K562 (cell line): Measurements from ENCODE around the gene MYO16. TPM values are rescaled to one million over a fixed set of nuclear protein-coding genes. Genes with fewer than 3 reads are reported as not detected.

Experiments used
- BRD4 ChIP-seq: fragments of 200-600 bp; sonication (generic); IDR thresholded peaks from 2 replicates; pipeline ENCODE4 v1.6.1; 2017; ENCODE audit warnings: inconsistent platforms
- CAMTA2 ChIP-seq: fragments of 250-450 bp; sonication (Bioruptor Pico); conservative IDR thresholded peaks from 2 replicates; pipeline ENCODE4 v1.5.1; 2022
- DDX20 ChIP-seq: fragments of 450-650 bp; IDR thresholded peaks from 2 replicates; pipeline ENCODE4 v1.6.1; 2016; ENCODE audit warnings: missing genetic modification characterization, low read depth, mild to moderate bottlenecking, missing compliant biosample characterization, moderate library complexity
- DIDO1 ChIP-seq: fragments of 450-650 bp; IDR thresholded peaks from 2 replicates; pipeline ENCODE4 v1.6.1; 2016; ENCODE audit warnings: low read depth, missing biosample characterization, missing genetic modification characterization
- FOXJ3 ChIP-seq: sonication (generic); formaldehyde crosslinking; IDR thresholded peaks from 2 replicates; pipeline ENCODE4 v1.4.0; 2020; ENCODE audit warnings: mild to moderate bottlenecking, missing genetic modification reagents
- NFIC ChIP-seq: fragments of 450-650 bp; IDR thresholded peaks from 2 replicates; pipeline ENCODE4 v1.6.1; 2017; ENCODE audit warnings: mild to moderate bottlenecking, inconsistent platforms
- NR4A1 ChIP-seq, 2 experiments: fragments of 250-450 bp in 1 of 2; fragments of 450-650 bp in 1 of 2; sonication (Bioruptor Pico) in 1 of 2; IDR thresholded peaks; 2 replicates each; pipeline versions ENCODE4 v1.4.0 to v1.6.1; 2016 to 2020; ENCODE audit warnings: mild to moderate bottlenecking in 2 of 2, missing compliant biosample characterization in 1 of 2, missing genetic modification characterization in 1 of 2, moderate library complexity in 1 of 2
- PML ChIP-seq: IDR thresholded peaks from 2 replicates; pipeline ENCODE4 v1.6.1; 2012; ENCODE audit warnings: low read length, inconsistent platforms
- POLR3G ChIP-seq: IDR thresholded peaks from 2 replicates; pipeline ENCODE4 v1.6.1; 2011; ENCODE audit not compliant: insufficient read length, insufficient replicate concordance; ENCODE audit errors: extremely low read depth
- RNF2 ChIP-seq: sonication (generic); IDR thresholded peaks from 2 replicates; pipeline ENCODE4 v1.6.1; 2016
- SMAD1 ChIP-seq: fragments of 150-350 bp; IDR thresholded peaks from 2 replicates; pipeline ENCODE4 v1.6.1; 2014; ENCODE audit warnings: low read length, low read depth; ENCODE audit not compliant: partially characterized antibody
- TRIM24 ChIP-seq, 2 experiments: fragments of 450-650 bp; IDR thresholded peaks; 2 replicates each; pipeline ENCODE4 v1.6.1; 2016
- ZBTB17 ChIP-seq: fragments of 450-650 bp; formaldehyde crosslinking; IDR thresholded peaks from 2 replicates; pipeline ENCODE4 v1.4.0; 2020; ENCODE audit warnings: mild to moderate bottlenecking
- ZNF589 ChIP-seq: fragments of 200-800 bp; sonication (Bioruptor generic); IDR thresholded peaks from 2 replicates; pipeline ENCODE4 v1.6.1; 2016; ENCODE audit warnings: low read depth, missing genetic modification characterization, missing compliant biosample characterization
- ZNF764 ChIP-seq: fragments of 250-450 bp; sonication (Bioruptor Pico); IDR thresholded peaks from 2 replicates; pipeline ENCODE4 v1.4.0; 2020; ENCODE audit warnings: low read depth, mild to moderate bottlenecking, moderate library complexity
- polyA plus RNA-seq, 8 experiments: library from polyadenylated mRNA; depleted of rRNA in 4 of 8; stranded (reverse) in 5 of 8; unstranded in 3 of 8; fragments of >200 nt; fragmentation: Nextera tagmentation in 2 of 8; fragmentation: Illumina TruSeq in 1 of 8; extraction: Ambion mirVana in 2 of 8; extraction: Trizol in 1 of 8; gene quantifications; 2 replicates each; pipeline versions ENCODE4 v1.2.1 to v1.2.3, GENCODE V29; 2011 to 2014; ENCODE audit warnings: inconsistent platforms in 1 of 8, missing spikeins in 1 of 8
- total RNA-seq, 7 experiments: library from RNA; depleted of rRNA in 6 of 7; stranded (reverse); fragments of >200 nt in 6 of 7; fragmentation: Illumina TruSeq in 2 of 7; extraction: Trizol in 2 of 7; gene quantifications; 2 replicates each; pipeline versions ENCODE4 v1.2.1 to v1.2.3, GENCODE V29; 2011 to 2021; ENCODE audit warnings: low replicate concordance in 1 of 7
- TF ChIP-seq, protein P1 (sequence below), 2 experiments: fragments of 450-650 bp in 1 of 2; sonication (generic) in 1 of 2; formaldehyde crosslinking in 1 of 2; IDR thresholded peaks; 2 replicates each; pipeline versions ENCODE4 v1.7.1 to v1.9.0; 2016 to 2022; ENCODE audit warnings: inconsistent platforms in 1 of 2, mild to moderate bottlenecking in 1 of 2, missing genetic modification reagents in 1 of 2
- TF ChIP-seq, protein P2 (sequence below): fragments of 450-650 bp; IDR thresholded peaks from 2 replicates; pipeline ENCODE4 v1.6.1; 2016; ENCODE audit warnings: borderline replicate concordance

MYO16 gene
- total and polyA plus RNA-seq, 9 of the 15 experiments (the other 6 are each of a cell fraction or from before 2014, with no cell fraction given): 4.3 to 45.7 (median 12.1) TPM

DNA sequence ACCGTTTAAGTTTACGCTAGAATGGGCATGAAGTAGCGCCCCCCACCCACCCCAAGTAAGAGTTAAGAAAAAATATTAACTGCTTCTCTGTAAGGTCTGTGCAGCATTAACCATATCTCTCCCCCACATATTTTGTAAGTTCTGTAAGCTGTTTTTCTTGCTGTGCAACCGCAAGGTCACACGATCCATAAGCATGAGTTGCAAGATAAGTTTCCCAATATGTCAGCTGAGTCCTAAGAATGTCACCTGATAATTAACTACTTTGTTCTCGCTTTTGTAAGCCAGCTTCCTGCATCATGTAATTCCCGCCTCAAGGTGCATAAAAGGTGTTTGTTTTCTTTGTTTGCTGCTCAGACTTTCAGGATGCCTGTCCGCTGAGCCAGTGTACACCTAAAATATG lies 187.0 kb downstream of the MYO16 start (continued):
- peak; percentile 63; the same call in 1 of the 2 replicates for TF ChIP-seq RNF2
- TF ChIP-seq, protein P1, sequence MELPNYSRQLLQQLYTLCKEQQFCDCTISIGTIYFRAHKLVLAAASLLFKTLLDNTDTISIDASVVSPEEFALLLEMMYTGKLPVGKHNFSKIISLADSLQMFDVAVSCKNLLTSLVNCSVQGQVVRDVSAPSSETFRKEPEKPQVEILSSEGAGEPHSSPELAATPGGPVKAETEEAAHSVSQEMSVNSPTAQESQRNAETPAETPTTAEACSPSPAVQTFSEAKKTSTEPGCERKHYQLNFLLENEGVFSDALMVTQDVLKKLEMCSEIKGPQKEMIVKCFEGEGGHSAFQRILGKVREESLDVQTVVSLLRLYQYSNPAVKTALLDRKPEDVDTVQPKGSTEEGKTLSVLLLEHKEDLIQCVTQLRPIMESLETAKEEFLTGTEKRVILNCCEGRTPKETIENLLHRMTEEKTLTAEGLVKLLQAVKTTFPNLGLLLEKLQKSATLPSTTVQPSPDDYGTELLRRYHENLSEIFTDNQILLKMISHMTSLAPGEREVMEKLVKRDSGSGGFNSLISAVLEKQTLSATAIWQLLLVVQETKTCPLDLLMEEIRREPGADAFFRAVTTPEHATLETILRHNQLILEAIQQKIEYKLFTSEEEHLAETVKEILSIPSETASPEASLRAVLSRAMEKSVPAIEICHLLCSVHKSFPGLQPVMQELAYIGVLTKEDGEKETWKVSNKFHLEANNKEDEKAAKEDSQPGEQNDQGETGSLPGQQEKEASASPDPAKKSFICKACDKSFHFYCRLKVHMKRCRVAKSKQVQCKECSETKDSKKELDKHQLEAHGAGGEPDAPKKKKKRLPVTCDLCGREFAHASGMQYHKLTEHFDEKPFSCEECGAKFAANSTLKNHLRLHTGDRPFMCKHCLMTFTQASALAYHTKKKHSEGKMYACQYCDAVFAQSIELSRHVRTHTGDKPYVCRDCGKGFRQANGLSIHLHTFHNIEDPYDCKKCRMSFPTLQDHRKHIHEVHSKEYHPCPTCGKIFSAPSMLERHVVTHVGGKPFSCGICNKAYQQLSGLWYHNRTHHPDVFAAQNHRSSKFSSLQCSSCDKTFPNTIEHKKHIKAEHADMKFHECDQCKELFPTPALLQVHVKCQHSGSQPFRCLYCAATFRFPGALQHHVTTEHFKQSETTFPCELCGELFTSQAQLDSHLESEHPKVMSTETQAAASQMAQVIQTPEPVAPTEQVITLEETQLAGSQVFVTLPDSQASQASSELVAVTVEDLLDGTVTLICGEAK (IDR thresholded peaks at IDR 0.05): no peak
- TF ChIP-seq, protein P1 (CRISPR knock-in tag; IDR thresholded peaks at IDR 0.05): no peak
- no peak for TF ChIP-seq ZNF764 (CRISPR knock-in tag)
- no peak for TF ChIP-seq POLR3G
- TF ChIP-seq DDX20 (tag): no peak
- TF ChIP-seq ZBTB17 (CRISPR knock-in tag): no peak
- TF ChIP-seq ZNF589 (CRISPR knock-in tag): 0 out of 2 replicates have a peak, but pooled peaks have one; percentile 29
- TF ChIP-seq PML: 0 out of 2 replicates have a peak, but pooled peaks have one; percentile 40
- peak; percentile 29; the same call in 1 of the 2 replicates for TF ChIP-seq NFIC
- TF ChIP-seq CAMTA2: no peak
- TF ChIP-seq FOXJ3: no peak
- no peak for TF ChIP-seq SMAD1
- TF ChIP-seq, protein P2, sequence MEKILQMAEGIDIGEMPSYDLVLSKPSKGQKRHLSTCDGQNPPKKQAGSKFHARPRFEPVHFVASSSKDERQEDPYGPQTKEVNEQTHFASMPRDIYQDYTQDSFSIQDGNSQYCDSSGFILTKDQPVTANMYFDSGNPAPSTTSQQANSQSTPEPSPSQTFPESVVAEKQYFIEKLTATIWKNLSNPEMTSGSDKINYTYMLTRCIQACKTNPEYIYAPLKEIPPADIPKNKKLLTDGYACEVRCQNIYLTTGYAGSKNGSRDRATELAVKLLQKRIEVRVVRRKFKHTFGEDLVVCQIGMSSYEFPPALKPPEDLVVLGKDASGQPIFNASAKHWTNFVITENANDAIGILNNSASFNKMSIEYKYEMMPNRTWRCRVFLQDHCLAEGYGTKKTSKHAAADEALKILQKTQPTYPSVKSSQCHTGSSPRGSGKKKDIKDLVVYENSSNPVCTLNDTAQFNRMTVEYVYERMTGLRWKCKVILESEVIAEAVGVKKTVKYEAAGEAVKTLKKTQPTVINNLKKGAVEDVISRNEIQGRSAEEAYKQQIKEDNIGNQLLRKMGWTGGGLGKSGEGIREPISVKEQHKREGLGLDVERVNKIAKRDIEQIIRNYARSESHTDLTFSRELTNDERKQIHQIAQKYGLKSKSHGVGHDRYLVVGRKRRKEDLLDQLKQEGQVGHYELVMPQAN: no peak
- TF ChIP-seq TRIM24 (IDR thresholded peaks at IDR 0.05): peak; percentile 90 to 93
- no peak for TF ChIP-seq DIDO1
- TF ChIP-seq NR4A1 (CRISPR knock-in tag; IDR thresholded peaks at IDR 0.05): no peak
- TF ChIP-seq NR4A1 (tag; IDR thresholded peaks at IDR 0.05): no peak
- TF ChIP-seq BRD4: no peak
